Heart right ventricle (tissue), 16 donors: ENCODE results near the gene AFDN. TPM values are rescaled to one million over a fixed set of nuclear protein-coding genes. Genes with fewer than 3 reads are reported as not detected.

ENCODE experiments used
- ATAC-seq, 8 donors: fragments of 200-7000 bp; cut with Tn5 transposase; one replicate each; pipeline ENCODE4 v1.9.1; 2020; ENCODE audit warnings: mild to moderate bottlenecking in 8 of 8, moderate library complexity in 8 of 8, moderate number of reproducible peaks in 1 of 8
- DNase-seq, 2 donors: peaks; one replicate each; pipeline ENCODE4 v3.0.0-alpha.2; 2020
- H3K27ac ChIP-seq, 10 donors: fragments of 200-600 bp; sonication (generic) in 2 of 10; one replicate each; pipeline versions ENCODE4 v1.5.0 to v1.8.0; 2020 to 2022; ENCODE audit warnings: mild to moderate bottlenecking in 3 of 10
- H3K27me3 ChIP-seq, 7 donors: fragments of 200-600 bp; one replicate each; pipeline ENCODE4 v1.8.0; 2021 to 2022; ENCODE audit warnings: mild to moderate bottlenecking in 2 of 7
- H3K36me3 ChIP-seq, 9 donors: fragments of 200-600 bp; sonication (generic) in 1 of 9; one replicate each; pipeline versions ENCODE4 v1.5.0 to v1.8.0; 2020 to 2022; ENCODE audit warnings: mild to moderate bottlenecking in 2 of 9
- H3K4me1 ChIP-seq, 9 donors: fragments of 200-600 bp; sonication (generic) in 1 of 9; one replicate each; pipeline versions ENCODE4 v1.5.0 to v1.8.0; 2020 to 2022; ENCODE audit warnings: mild to moderate bottlenecking in 4 of 9
- H3K4me3 ChIP-seq, 10 donors: fragments of 200-600 bp; sonication (generic) in 2 of 10; one replicate each; pipeline versions ENCODE4 v1.5.0 to v1.8.0; 2020 to 2022; ENCODE audit warnings: mild to moderate bottlenecking in 7 of 10, moderate library complexity in 2 of 10
- H3K9me3 ChIP-seq, 11 donors: fragments of 200-600 bp in 10 of 11; sonication (generic) in 2 of 11; one replicate each; pipeline versions ENCODE4 v1.5.0 to v1.8.0; 2013 to 2022; ENCODE audit warnings: mild to moderate bottlenecking in 2 of 11, control low read depth in 1 of 11, moderate library complexity in 1 of 11
- CTCF ChIP-seq, 9 donors: fragments of 200-600 bp; sonication (generic) in 2 of 9; IDR thresholded peaks; one replicate each; pipeline versions ENCODE4 v1.5.0 to v1.8.0; 2021 to 2022; ENCODE audit warnings: antibody characterized with exemption in 9 of 9, mild to moderate bottlenecking in 5 of 9, moderate library complexity in 1 of 9
- WGBS, 2 donors: extraction: QIAGEN DNeasy Blood & Tissue Kit; methylation state at CpG; one replicate each; pipeline ENCODE4 v1.1.7; 2013; ENCODE audit warnings: inconsistent platforms in 1 of 2; 5-methylcytosine and 5-hydroxymethylcytosine counted together
- intact Hi-C, 10 donors: fragments of 100-400 bp; cut with DNase I; formaldehyde crosslinking; loops; one replicate each; pipeline versions ENCODE4 v1.11.1 to v1.14.2; 2022
- polyA plus RNA-seq, 2 donors: library from polyadenylated mRNA; stranded (reverse); fragments of 200-250 nt; gene quantifications; one replicate each; pipeline ENCODE4 v1.2.3, GENCODE V29; 2013
- total RNA-seq, 10 donors: library from RNA; stranded (reverse); fragmentation: NEBNext Ultra II Directional in 3 of 10; extraction: Animal tissue kit (Norgen Biotek cat#: 25700) in 3 of 10; gene quantifications; one replicate each; pipeline versions ENCODE4 v1.2.1 to v1.2.4, GENCODE V29; 2021 to 2023
- donor health status: Arrhythmogenic right ventricular cardiomyopathy.
- donor health status: ischemic (EF 13 %, LVEDD 7.1; RV severe dilation, severe dysfunction).
- donor health status: healthy with polysubstance abuse.
- donor health status: DM: no; HTN: yes; CAD: no.
- donor health status: DM: no; HTN: no; CAD: no.
- donor health status: ischemic (EF 25% LVEDD 6.9; RV normal size, moderate dysfunction).
- donor health status: ischemic (EF 25% LVEDD 5.7; RV mildly dilated, moderate dysfunction).
- donor health status: healthy.
- donor health status: DM: yes; HTN: yes; CAD: no.
- donor health status: Ischemic cardiomyopathy.
- donor health status: ischemic (EF 35%, LVEDD 5.7; RV mildly dilated, moderate dysfunction).
- donor health status: nonischemic (EF 11% LVEDD 7.7; RV severe dilation, severe dysfunction).
- donor health status: DM: yes; HTN: yes; CAD: no.
- donor health status: PGD.
- donor health status: ischemic (EF 29% LVEDD 5.4; RV normal size, mild dysfunction).
- donor health status: nonischemic (EF 23%, LVEDD 6.1; RV moderate dilation, normal function).

The AFDN gene
- total and polyA plus RNA-seq, 12 donors = 17.4 to 79.9 (median 58.0) TPM

DNA sequence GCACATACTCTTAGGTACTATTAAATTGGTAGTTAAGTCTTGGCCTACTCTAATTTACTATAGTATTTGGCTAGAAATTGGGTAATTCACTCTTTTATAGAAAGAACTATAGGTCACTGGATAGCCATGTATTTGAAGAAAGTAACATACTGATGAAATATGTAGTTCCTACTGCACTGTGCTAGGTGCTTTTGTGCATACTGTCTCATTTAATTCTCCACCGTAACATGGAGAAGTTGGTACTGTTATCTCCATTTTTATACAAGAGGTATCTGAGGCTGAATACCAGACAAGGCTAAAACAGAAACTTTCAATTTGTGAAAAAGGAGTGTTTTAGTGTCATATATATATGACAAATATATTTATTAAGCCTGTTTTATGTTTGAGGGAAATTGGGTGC lies 29.8 kb downstream of the AFDN start:
- H3K4me3 ChIP-seq = no peak overlapping the region
- no peak for TF ChIP-seq CTCF (IDR thresholded peaks at IDR 0.05)
- peaks cover 0 to 76% (median 54%) of the 10 kb centered on the region in 9 donors for H3K4me1 ChIP-seq
- intact Hi-C loops = no loop called here
- 93 to 96% methylated on average over 1 of the region's 1 CpG for WGBS, 2 donors
- ATAC-seq (no peak), DNase-seq (no peak)
- H3K27me3 ChIP-seq = no peaks in the 10 kb centered on the region
- H3K9me3 ChIP-seq = no peaks in the 10 kb centered on the region
- no peaks in the 10 kb centered on the region for H3K36me3 ChIP-seq
- peak overlapping the region in 1 of 10 donors; percentile 32 for H3K27ac ChIP-seq

- ATAC-seq (peak in 7 of 8 donors; percentile 75 to 92 (median 85)), DNase-seq (no peak)
- no peak for TF ChIP-seq CTCF (IDR thresholded peaks at IDR 0.05)
- 46 to 53% methylated on average over 5 of the region's 5 CpGs for WGBS, 2 donors
- peaks cover 0 to 79% (median 55%) of the 10 kb centered on the region in 9 donors for H3K4me1 ChIP-seq
- no peaks in the 10 kb centered on the region for H3K27me3 ChIP-seq
- H3K4me3 ChIP-seq = no peak overlapping the region
- H3K36me3 ChIP-seq = no peaks in the 10 kb centered on the region
- H3K27ac ChIP-seq = peak overlapping the region in 2 of 10 donors; percentile 4 to 10
- intact Hi-C loops = no loop called here
- no peaks in the 10 kb centered on the region for H3K9me3 ChIP-seq
Observed at GRCh38 chr6:167856999-167857660, 30.4 kb downstream of the AFDN start.

- Histone ChIP-seq H3K27me3 (no peaks in the 10 kb centered on the region), H3K36me3 (no peaks in the 10 kb centered on the region), H3K4me1 (peaks cover 0 to 77% (median 55%) of the 10 kb centered on the region in 9 donors), H3K27ac (peak overlapping the region in 3 of 10 donors; percentile 4 to 16 (median 9)), H3K9me3 (no peaks in the 10 kb centered on the region), H3K4me3 (no peak overlapping the region)
- intact Hi-C loops = no loop called here
- peak in 6 of 8 donors; percentile 20 to 54 (median 38) for ATAC-seq
- 43 to 58% methylated on average over 1 of the region's 1 CpG for WGBS, 2 donors
- DNase-seq = no peak
- no peak for TF ChIP-seq CTCF (IDR thresholded peaks at IDR 0.05)
Observed at GRCh38 chr6:167858086-167858591, 31.4 kb downstream of the AFDN start.

GRCh38 chr6:167858842-167859664 lies 32.3 kb downstream of the AFDN start:
- H3K27ac ChIP-seq = peak overlapping the region in 1 of 10 donors; percentile 16
- H3K27me3 ChIP-seq = no peaks in the 10 kb centered on the region
- no peak overlapping the region for H3K4me3 ChIP-seq
- peaks cover 0 to 77% (median 55%) of the 10 kb centered on the region in 9 donors for H3K4me1 ChIP-seq
- WGBS, 2 donors = 51 to 53% methylated on average over 7 of the region's 7 CpGs
- no peak for TF ChIP-seq CTCF (IDR thresholded peaks at IDR 0.05)
- ATAC-seq (no peak), DNase-seq (no peak)
- intact Hi-C loops = no loop called here
- no peaks in the 10 kb centered on the region for H3K9me3 ChIP-seq
- no peaks in the 10 kb centered on the region for H3K36me3 ChIP-seq
